ENCODE data around the gene EI24.
"Not testable (repeated sequence)": the region's sequence is repeated elsewhere in the genome, so short reads cannot be mapped to it uniquely, and the experiment has no call there.

EI24 gene

DNA sequence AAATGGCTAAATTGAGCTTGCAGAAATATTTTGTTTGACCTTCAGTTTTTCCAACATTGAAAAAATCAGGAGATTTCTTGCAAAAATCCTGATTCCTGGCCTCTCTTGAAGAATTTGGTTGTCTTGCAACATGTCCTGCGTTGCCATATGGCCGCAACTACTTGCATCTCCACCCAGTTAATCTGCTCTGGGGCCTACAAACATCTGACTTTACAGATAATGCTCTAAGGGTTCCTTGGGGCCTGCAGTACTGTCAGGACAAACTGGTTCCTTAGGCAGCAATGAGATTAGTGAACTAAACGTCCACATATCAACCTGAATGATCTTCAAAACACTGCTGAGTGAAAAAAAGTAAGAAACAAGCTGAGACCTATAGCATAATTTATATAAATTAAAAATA, 36.6 kb upstream of the EI24 start (continued):
- TF ChIP-seq, protein P1, sequence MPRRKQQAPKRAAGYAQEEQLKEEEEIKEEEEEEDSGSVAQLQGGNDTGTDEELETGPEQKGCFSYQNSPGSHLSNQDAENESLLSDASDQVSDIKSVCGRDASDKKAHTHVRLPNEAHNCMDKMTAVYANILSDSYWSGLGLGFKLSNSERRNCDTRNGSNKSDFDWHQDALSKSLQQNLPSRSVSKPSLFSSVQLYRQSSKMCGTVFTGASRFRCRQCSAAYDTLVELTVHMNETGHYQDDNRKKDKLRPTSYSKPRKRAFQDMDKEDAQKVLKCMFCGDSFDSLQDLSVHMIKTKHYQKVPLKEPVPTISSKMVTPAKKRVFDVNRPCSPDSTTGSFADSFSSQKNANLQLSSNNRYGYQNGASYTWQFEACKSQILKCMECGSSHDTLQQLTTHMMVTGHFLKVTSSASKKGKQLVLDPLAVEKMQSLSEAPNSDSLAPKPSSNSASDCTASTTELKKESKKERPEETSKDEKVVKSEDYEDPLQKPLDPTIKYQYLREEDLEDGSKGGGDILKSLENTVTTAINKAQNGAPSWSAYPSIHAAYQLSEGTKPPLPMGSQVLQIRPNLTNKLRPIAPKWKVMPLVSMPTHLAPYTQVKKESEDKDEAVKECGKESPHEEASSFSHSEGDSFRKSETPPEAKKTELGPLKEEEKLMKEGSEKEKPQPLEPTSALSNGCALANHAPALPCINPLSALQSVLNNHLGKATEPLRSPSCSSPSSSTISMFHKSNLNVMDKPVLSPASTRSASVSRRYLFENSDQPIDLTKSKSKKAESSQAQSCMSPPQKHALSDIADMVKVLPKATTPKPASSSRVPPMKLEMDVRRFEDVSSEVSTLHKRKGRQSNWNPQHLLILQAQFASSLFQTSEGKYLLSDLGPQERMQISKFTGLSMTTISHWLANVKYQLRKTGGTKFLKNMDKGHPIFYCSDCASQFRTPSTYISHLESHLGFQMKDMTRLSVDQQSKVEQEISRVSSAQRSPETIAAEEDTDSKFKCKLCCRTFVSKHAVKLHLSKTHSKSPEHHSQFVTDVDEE (CRISPR knock-in tag; IDR thresholded peaks at IDR 0.05) = no peak
- TF ChIP-seq ZNF70 (CRISPR knock-in tag; IDR thresholded peaks at IDR 0.05) (no peak), ISL1 (CRISPR knock-in tag; IDR thresholded peaks at IDR 0.05) (no peak), ZC3H10 (CRISPR knock-in tag; IDR thresholded peaks at IDR 0.05) (no peak), TCF4 (CRISPR knock-in tag; IDR thresholded peaks at IDR 0.05; ENCODE audit: borderline replicate concordance) (no peak)

DNA sequence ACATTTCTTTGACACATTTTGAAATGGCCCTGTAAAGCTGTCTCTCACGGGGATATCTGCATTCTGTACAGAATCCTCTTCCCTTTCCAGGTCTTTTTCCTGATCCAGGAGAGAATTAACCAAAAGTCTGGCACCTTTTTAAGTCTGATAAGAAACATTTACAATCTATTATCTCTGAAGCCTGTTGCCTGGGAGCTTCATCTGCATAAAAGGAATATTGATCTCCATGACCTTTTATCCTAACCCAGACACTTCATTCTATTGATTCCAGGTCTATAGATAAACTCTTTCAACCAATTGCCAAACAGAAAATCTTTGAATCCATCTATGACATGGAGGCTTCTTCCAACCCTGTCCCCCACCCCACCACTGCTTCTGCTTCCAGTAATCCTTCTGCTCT, 33.7 kb upstream of the EI24 start:
- no peak for ATAC-seq
- TF ChIP-seq GLIS3 (CRISPR knock-in tag; IDR thresholded peaks at IDR 0.05) (no peak), ESRRG (CRISPR knock-in tag; IDR thresholded peaks at IDR 0.05) (no peak), CSDC2 (CRISPR knock-in tag; IDR thresholded peaks at IDR 0.05) (no peak), OSR1 (CRISPR knock-in tag; IDR thresholded peaks at IDR 0.05) (no peak), ZFP3 (CRISPR knock-in tag; IDR thresholded peaks at IDR 0.05) (no peak), SNAI2 (CRISPR knock-in tag; IDR thresholded peaks at IDR 0.05) (no peak), ZNF565 (CRISPR knock-in tag; conservative IDR thresholded peaks at IDR 0.05; ENCODE audit: low read depth) (no peak), ARNTL (CRISPR knock-in tag; IDR thresholded peaks at IDR 0.05; ENCODE audit: borderline replicate concordance, low read depth) (no peak), ISL1 (CRISPR knock-in tag; IDR thresholded peaks at IDR 0.05) (no peak), ZC3H10 (CRISPR knock-in tag; IDR thresholded peaks at IDR 0.05) (no peak), TCF4 (CRISPR knock-in tag; IDR thresholded peaks at IDR 0.05; ENCODE audit: borderline replicate concordance) (no peak), PPARA (CRISPR knock-in tag; IDR thresholded peaks at IDR 0.05; ENCODE audit: borderline replicate concordance) (no peak), BACH2 (CRISPR knock-in tag; IDR thresholded peaks at IDR 0.05; ENCODE audit: borderline replicate concordance) (no peak), ZFP30 (CRISPR knock-in tag; IDR thresholded peaks at IDR 0.05) (no peak)
- TF ChIP-seq, protein P2, sequence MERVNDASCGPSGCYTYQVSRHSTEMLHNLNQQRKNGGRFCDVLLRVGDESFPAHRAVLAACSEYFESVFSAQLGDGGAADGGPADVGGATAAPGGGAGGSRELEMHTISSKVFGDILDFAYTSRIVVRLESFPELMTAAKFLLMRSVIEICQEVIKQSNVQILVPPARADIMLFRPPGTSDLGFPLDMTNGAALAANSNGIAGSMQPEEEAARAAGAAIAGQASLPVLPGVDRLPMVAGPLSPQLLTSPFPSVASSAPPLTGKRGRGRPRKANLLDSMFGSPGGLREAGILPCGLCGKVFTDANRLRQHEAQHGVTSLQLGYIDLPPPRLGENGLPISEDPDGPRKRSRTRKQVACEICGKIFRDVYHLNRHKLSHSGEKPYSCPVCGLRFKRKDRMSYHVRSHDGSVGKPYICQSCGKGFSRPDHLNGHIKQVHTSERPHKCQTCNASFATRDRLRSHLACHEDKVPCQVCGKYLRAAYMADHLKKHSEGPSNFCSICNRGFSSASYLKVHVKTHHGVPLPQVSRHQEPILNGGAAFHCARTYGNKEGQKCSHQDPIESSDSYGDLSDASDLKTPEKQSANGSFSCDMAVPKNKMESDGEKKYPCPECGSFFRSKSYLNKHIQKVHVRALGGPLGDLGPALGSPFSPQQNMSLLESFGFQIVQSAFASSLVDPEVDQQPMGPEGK (CRISPR knock-in tag; IDR thresholded peaks at IDR 0.05; ENCODE audit: borderline replicate concordance) = no peak
- TF ChIP-seq, protein P3, sequence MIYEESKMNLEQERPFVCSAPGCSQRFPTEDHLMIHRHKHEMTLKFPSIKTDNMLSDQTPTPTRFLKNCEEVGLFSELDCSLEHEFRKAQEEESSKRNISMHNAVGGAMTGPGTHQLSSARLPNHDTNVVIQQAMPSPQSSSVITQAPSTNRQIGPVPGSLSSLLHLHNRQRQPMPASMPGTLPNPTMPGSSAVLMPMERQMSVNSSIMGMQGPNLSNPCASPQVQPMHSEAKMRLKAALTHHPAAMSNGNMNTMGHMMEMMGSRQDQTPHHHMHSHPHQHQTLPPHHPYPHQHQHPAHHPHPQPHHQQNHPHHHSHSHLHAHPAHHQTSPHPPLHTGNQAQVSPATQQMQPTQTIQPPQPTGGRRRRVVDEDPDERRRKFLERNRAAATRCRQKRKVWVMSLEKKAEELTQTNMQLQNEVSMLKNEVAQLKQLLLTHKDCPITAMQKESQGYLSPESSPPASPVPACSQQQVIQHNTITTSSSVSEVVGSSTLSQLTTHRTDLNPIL (CRISPR knock-in tag; IDR thresholded peaks at IDR 0.05; ENCODE audit: low read depth) = no peak
- TF ChIP-seq, protein P4, sequence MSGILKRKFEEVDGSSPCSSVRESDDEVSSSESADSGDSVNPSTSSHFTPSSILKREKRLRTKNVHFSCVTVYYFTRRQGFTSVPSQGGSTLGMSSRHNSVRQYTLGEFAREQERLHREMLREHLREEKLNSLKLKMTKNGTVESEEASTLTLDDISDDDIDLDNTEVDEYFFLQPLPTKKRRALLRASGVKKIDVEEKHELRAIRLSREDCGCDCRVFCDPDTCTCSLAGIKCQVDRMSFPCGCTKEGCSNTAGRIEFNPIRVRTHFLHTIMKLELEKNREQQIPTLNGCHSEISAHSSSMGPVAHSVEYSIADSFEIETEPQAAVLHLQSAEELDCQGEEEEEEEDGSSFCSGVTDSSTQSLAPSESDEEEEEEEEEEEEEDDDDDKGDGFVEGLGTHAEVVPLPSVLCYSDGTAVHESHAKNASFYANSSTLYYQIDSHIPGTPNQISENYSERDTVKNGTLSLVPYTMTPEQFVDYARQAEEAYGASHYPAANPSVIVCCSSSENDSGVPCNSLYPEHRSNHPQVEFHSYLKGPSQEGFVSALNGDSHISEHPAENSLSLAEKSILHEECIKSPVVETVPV (CRISPR knock-in tag; IDR thresholded peaks at IDR 0.05) = no peak
- TF ChIP-seq, protein P5, sequence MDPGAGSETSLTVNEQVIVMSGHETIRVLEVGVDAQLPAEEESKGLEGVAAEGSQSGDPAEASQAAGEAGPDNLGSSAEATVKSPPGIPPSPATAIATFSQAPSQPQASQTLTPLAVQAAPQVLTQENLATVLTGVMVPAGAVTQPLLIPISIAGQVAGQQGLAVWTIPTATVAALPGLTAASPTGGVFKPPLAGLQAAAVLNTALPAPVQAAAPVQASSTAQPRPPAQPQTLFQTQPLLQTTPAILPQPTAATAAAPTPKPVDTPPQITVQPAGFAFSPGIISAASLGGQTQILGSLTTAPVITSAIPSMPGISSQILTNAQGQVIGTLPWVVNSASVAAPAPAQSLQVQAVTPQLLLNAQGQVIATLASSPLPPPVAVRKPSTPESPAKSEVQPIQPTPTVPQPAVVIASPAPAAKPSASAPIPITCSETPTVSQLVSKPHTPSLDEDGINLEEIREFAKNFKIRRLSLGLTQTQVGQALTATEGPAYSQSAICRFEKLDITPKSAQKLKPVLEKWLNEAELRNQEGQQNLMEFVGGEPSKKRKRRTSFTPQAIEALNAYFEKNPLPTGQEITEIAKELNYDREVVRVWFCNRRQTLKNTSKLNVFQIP (CRISPR knock-in tag; IDR thresholded peaks at IDR 0.05; ENCODE audit: borderline replicate concordance, low read depth) = no peak
- TF ChIP-seq, protein P1 (CRISPR knock-in tag; IDR thresholded peaks at IDR 0.05) = no peak

DNA sequence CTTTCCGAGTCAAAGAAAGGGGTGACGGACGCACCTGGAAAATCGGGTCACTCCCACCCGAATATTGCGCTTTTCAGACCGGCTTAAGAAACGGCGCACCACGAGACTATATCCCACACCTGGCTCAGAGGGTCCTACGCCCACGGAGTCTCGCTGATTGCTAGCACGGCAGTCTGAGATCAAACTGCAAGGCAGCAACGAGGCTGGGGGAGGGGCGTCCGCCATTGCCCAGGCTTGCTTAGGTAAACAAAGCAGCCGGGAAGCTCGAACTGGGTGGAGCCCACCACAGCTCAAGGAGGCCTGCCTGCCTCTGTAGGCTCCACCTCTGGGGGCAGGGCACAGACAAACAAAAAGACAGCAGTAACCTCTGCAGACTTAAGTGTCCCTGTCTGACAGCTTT, 32.4 kb upstream of the EI24 start:
- not testable (repeated sequence) for ATAC-seq

Measured in SK-N-SH treated with all-trans-retinoic acid at 6 μM for 48 hours (cell line).